Measurements from ENCODE around the gene NTRK1.

The NTRK1 gene

GRCh38 chr1:156856282-156856785 is 4.3 kb upstream of the NTRK1 start:
- no peak for DNase-seq

GRCh38 chr1:156857532-156857931 is 3.1 kb upstream of the NTRK1 start:
- DNase-seq = no peak

GRCh38 chr1:156858555-156858956 is 2.1 kb upstream of the NTRK1 start:
- peak in 1 of 56 donors; percentile 11 for DNase-seq

GRCh38 chr1:156858959-156859522 is 1.6 kb upstream of the NTRK1 start, which contains the start of gene INSRR:
Gene INSRR, minus strand, starts transcription at chr1:156859117. Its CDS starts 496 bp downstream, at chr1:156858621.
- DNase-seq = no peak

GRCh38 chr1:156859523-156860112 is 1.0 kb upstream of the NTRK1 start:
- DNase-seq = peak in 2 of 56 donors; percentile 5 to 7

GRCh38 chr1:156860113-156860627 is 495 bp upstream of the NTRK1 start:
- DNase-seq = peak in 28 of 56 donors; percentile 4 to 60 (median 17)

GRCh38 chr1:156862584-156862983 is 1.9 kb downstream of the NTRK1 start:
- DNase-seq = no peak

GRCh38 chr1:156862997-156863599 is 2.4 kb downstream of the NTRK1 start:
- DNase-seq = no peak

GRCh38 chr1:156863631-156864030 is 3.0 kb downstream of the NTRK1 start:
- no peak for DNase-seq

- no peak for DNase-seq
Measured at GRCh38 chr1:156864796-156865195, 4.1 kb downstream of the NTRK1 start.

GRCh38 chr1:156865258-156865657 is 4.6 kb downstream of the NTRK1 start:
- no peak for DNase-seq

- no peak for DNase-seq
Measured at GRCh38 chr1:156865865-156866248, 5.2 kb downstream of the NTRK1 start.

GRCh38 chr1:156866249-156866909 is 5.7 kb downstream of the NTRK1 start:
- no peak for DNase-seq

- no peak for DNase-seq
Measured at GRCh38 chr1:156868341-156868740, 7.7 kb downstream of the NTRK1 start.

- no peak for DNase-seq
Measured at GRCh38 chr1:156869455-156869854, 8.8 kb downstream of the NTRK1 start.

- no peak for DNase-seq
Measured at GRCh38 chr1:156873659-156874058, 13.0 kb downstream of the NTRK1 start.

GRCh38 chr1:156874142-156874541 is 13.5 kb downstream of the NTRK1 start:
- no peak for DNase-seq

- no peak for DNase-seq
Measured at GRCh38 chr1:156874572-156875340, 14.1 kb downstream of the NTRK1 start.

- no peak for DNase-seq
Measured at GRCh38 chr1:156875341-156875615, 14.6 kb downstream of the NTRK1 start.

- DNase-seq = no peak
Measured at GRCh38 chr1:156876281-156876680, 15.6 kb downstream of the NTRK1 start.

GRCh38 chr1:156877433-156878170 is 16.9 kb downstream of the NTRK1 start:
- DNase-seq = no peak
